Measurements from ENCODE around the gene KIRREL3. TPM values are rescaled to one million over a fixed set of nuclear protein-coding genes. Genes with fewer than 3 reads are reported as not detected.
A peak's percentile ranks its signal among the peaks of the same experiment; 100 is the strongest.

KIRREL3 gene
- total RNA-seq, 1 experiment from 2014 or later = not detected

DNA sequence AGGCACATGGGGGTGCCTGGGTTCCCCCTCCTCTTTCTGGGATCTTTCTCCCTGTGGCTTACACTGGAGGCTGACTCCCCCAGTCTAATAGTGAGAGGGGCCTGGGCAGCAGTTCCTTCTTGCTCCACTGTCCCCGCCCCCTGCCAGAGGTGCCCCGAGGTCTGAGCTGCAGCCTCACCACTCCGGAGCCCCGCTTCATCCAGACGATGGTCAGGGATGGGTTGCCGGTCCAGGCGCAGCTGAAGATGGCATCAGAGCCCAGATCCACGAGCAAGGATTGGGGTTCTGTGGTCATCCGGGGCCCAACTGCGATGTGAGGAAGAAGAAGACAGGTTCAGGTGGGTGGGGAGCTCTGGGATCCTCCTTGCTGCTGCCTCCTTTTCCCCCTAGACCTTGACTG lies 554.0 kb downstream of the KIRREL3 start:
- DNase-seq (ENCODE audit: low spot score) = no peak

DNA sequence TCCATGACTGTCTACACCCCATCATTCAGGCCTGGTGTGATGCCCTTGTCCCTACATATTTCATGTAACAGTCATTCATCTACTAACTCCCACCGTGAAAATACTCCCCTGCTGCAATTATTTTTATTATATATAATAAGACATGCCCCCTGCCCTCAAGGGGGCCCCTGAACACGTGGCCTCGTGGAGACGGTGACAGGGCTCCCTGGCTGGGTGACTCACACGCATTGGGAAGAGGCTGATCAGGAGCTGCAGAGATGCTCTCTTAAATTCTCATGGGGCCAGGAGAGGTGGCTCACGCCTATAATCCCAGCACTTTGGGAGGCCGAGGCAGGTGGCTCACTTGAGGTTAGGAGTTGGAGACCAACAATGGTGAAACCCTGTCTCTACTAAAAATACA lies 556.5 kb downstream of the KIRREL3 start:
- no peak for DNase-seq (ENCODE audit: low spot score)

DNA sequence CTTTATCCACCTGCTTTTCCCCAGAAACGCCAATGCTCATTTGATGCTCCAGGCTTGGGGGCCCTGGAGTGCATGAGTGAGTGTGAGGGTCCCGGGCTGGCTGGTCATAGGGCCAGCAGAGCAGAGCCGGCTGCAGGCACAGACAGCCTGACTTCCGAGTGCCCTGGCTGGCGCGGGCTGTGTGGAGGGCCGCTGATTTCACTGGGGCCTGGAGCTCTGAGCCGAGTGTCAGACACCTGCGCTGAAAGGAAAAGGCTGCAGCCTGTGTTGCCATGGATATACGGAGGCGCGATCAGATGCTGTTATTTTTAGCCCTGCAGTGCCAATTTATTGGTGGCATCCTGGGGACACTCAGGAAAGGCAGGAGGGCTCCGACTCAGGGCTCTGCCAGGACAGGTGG lies 557.5 kb downstream of the KIRREL3 start:
- no peak for DNase-seq (ENCODE audit: low spot score)

DNA sequence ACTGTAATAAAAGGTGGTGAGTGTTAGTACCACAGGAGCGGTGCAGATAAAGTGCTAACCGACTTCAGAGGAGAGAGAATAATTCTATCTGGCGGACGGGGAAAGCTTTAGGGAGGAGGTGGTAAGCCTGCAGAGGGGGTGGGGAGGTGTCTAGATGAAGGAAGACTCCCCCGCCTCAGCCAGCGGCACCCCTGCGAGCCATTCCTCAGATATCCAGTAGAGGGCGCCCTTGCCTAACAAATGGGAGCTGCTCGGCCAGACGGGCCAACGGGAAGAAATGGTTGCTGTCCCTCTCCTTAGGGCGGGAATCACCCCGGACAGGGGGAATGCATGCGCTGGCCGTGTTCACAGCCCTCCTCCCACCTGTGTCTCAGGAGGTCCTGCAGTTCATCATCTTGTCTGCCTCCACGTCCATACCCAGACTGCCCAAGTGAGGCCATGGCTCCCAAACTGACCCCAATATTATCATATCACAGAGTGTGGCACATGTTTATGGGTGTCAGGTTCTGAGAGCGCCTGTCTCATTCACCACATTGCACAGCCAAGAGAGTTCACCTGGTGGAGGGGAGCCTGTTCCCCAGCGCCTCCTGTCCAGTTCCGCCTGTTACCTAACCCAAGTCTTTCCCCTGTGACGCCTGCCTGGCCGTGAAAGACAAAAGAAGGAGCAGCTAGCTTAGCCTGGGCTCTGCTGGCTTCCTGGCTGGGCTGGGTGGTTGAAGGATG lies 559.6 kb downstream of the KIRREL3 start:
- peak; percentile 63 for DNase-seq (ENCODE audit: low spot score)

DNA sequence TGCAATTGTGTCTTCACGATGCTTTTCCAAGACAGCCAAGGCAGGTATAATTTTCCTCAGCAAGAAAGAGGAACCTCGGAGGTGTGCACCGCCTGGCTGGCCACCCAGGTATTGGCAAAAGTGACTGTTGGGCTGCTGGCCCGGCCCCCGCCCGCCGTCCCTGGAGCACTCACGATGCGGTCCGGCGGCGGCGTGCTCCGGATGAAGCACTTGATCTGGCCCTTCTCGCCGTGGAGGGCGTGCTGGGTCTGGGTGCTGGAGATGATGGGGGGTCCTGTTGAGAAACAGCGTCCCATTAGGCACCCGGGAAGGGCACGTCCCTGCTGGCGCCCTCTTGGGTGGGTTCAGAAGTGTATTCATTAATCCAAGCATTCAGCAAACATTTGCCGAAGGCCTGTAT lies 560.3 kb downstream of the KIRREL3 start:
- no peak for DNase-seq (ENCODE audit: low spot score)

DNA sequence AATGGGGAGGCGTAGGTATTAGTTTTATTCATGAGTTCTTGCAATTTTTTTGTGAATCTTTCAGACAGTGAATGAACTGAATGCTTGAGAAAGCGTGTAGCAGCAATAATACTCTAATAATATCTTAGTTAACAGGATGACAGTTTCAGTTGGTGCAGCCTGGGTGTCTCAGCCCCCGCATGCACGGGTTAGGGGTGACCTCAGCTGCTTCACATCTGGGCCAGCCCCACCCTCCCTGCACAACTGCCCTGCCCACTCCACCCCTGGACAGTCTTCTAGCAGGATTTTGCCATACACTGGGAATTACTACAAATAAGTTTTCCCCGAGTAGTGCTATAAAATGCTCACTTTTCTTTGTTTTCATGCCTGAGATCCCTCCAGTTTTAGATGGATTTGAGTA lies 561.9 kb downstream of the KIRREL3 start:
- DNase-seq (ENCODE audit: low spot score) = no peak

DNA sequence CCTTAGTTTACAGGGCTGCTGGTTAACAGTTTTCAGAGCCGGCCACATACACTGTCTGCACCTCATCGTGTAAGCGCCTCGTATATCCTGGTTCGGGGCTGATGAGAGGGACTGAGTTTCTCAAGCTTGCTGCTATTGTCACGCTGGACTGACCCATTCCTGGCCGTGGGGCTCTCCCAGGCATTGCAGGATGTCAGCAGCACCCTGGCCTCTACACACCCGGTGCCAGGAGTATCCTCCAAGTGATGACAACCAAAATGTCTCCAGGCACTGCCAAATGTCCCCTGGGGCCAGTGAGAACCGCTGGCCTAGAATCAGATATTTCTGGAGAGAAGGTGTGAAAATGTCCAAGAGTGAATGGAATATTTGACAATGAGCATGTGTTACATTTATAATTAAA lies 562.3 kb downstream of the KIRREL3 start:
- DNase-seq (ENCODE audit: low spot score) = no peak

DNA sequence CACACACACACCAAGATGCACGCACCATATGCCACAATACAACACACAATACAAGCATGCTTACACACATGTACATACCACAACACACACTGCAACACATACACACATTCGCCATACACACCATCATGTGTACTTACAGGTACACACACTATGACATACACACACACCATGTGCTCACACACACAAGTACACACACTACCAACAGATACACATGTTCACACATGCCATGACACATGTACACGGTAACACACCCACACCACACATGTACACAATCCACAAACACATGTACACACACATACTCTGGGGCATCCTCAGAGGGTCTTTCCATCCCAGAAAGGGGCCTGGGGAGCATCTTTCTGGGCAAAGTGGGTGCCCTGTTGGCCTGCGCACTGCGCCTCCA lies 562.8 kb downstream of the KIRREL3 start:
- DNase-seq (ENCODE audit: low spot score) = no peak

DNA sequence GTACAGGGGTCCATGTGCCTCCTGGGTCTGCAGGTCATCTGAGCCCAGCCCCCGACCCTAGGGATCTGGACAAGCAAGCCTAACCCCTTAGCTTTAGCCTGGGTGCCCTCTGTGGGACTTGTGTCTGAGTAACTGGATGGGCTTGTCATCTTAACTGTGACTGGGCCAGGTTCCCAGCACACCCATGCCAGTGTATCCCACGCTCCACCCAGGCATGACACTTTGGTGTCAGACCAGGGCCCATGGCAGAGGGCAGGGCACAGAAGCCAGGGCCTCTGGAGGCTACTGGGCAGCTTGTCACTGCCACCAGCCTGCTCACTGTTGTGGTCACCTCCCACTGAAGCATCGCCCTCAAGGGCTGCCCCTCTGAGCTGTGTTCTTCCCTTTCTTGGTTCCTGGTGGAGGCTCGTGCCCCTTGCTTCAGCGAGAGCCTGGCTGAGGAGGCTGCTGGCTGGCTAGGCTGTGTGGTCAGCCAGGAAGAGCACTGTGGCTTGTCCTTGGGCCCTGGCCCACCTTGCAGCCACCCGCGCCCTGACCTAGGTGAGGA lies 564.3 kb downstream of the KIRREL3 start:
- DNase-seq (ENCODE audit: low spot score) = no peak

DNA sequence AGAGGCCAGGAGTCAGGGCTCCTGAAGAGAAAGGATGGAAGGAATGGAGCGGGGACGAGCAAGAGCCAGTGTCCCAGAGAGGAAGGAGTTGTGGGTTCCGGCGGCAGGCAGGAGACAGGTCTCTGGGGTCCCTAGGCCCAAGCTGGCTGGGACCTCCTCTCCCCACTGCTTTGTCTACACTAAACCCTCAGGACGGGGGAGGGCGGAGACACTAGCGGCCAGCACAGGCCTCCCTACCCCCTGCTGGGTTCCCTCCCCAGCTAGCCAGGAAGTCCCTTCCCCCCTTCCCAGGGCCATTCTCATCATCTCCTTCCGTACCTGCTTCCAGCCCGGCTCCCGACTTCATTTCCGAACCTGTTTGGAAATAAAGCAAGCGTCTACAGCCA lies 565.6 kb downstream of the KIRREL3 start:
- DNase-seq (ENCODE audit: low spot score) = no peak

DNA sequence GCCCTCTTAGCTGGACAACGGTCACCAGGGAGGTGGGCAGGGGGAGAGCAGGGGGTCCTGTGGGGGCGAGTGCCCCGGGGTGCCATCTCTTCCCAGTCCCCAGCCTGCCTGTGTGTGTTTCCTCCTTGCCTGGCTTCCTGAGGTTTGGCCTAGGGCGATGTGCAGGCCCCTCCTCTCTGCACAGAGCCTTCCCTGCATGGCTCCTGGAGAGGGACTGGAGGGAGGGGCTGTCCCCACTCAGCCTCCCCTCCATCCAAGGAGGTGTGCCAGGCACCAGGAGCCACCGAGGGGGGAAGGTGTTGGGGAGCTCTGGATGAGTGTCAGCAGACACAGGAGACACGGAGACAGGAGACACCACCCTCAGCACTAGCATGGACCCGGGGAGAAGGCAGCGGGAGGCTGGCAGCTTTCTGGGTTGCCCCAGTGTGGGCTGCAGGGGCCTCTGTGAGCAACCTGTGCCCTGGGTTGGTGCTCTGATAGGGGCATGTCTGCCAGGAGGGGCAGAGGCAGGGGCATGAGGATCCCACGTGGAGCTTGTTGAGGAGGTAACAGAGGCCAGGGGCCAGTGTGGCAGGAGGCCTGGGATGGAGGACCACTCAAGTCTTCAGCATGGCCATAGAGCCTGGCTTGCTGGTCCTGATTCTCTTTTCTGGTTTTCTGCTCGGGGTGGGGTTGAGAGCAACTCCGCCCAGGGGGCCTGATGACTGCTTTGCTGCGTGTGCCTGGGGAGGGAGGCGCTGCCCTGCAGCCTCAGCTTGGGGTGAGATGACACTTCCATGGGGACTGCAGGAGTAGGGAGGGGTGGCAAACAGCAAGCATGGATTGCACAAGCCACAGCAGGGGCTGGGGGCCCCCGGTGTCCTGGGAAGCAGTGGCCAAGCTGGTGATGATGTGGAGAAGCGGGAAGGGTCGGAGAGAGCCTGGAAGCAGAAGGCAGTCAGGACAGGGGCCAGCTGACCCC lies 566.3 kb downstream of the KIRREL3 start:
- no peak for DNase-seq (ENCODE audit: low spot score)

DNA sequence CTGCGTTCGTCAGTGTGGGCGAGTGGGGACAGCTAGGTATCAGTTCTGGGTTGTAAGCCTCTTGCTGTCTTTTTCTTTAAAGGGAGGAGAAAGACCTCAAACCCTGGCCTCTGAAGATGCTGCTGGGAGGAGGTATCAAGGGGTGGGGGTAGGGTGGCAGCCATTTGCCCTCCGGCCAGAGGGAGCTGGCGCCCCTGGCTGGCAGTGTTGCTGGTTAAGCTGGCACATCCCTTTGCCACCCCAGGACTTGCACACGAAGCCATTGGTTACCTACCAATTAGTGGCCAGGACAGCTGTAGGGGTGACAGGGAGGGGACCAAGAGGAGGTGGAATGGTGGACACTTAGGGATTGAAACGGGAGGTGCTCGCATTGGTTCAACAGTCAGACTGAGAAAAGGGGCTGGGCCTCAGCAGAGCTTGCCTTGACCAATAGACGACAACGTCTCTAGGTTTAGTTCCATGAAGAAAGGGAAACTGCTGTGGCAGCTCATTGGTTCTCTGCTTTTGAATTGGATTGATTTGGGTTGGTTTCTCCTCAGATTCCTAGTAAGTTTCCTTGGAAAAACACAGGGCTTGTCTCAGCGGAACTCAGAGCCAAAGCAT lies 567.2 kb downstream of the KIRREL3 start:
- DNase-seq (ENCODE audit: low spot score) = no peak

DNA sequence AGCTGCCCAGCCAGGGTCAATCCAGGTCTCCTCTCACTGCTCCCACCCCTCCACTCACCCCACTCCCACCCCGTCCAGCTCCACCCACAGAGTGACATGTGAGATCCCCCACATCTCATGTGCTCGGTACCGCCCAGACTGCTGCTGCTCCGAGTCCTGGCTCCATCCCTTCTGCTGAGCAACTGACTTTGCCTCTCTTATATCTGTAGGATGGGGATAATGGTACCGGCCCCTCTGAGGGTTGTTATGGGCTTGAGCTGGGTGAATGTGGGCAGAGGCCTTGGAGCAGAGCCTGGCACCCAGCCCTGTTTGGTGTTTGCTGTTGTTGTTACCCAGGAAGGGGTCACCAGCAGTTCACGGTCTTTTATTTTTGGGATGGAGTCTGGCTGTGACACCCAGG lies 568.0 kb downstream of the KIRREL3 start:
- no peak for DNase-seq (ENCODE audit: low spot score)

DNA sequence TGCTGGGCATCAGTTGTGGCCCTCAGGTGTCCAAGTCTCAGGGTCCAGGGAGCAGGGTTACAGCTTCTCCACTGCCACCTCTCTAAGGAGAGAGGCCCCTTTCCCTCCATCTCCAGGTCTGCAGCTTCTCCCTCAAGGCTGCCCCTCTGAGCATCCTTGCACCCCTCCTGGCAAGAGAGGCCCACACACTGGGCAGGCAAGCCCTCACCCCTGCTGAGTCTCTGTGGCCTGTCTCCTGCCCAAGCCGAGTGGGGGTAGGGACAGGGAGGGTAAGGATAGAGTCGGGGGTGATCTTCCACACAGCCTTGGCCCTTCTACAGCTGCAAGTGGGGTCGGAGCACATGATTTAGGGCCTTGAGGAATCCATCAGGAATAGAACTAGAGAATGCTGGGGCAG lies 568.5 kb downstream of the KIRREL3 start:
- DNase-seq (ENCODE audit: low spot score) = no peak

DNA sequence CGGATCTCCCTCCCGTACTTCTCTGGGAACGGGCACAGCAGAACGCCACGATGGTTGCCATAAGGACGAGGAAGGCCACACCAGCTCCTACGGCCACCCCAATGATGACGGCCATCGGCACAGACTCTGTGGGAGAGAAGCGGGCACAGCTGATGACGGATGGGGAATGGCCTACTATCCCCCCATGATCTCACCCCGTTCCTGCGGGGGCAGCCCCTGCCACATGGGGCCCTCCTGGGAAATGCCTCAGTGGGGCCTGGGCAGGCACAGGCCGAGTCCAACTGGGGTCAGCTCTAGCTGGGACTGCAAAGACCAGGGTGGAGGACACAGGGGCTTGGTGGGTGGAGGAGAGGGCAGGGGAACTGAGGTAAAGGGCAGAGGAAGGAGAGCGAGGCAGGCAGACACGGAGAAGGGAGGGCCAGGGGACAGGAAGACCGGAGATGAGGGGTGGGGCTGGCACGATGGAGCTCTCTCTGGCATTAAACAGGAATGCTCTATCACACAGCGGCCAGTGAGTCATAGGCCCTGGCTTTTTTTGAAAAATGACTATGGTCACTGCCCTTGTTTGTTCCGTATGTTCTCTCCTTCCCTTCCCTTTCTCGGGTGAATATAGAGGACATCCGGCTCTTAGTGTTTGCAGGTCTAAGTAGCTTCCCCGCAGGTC lies 569.0 kb downstream of the KIRREL3 start:
- peak; percentile 74 for DNase-seq (ENCODE audit: low spot score)

DNA sequence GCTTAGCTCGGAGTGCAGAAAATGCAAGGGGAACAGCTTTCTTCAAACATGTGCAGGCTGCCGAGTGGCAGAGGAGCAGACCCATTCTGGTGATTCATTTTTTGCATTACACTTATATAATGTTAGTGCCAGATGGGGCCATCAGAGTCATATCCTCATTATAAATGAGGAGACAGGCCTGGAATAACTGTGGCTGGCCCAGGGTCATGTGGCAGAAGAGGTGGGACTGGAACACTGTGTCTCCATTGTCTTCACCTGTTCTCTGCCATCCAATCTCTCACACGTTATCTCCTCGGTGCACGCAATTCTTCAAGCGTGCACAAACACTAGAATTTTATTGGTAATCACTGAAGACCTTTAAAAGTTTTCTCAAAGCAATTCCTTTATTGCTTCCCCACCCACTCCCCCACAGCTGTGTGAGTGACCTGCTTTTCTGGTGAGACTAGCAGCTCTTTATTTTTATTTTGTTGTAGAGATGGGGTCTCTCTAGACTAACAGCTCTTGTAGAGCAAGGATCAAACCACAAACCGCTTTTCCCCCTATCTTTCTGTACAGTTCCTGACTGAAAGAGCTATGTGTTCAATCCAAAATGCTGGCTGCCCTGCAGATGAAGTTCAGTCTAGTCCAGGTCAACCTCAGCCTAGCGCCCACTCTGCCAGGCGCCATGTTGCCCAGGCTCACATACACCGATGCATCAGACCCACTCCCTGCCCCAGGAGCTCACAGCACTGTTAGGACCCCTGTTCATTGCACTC lies 569.8 kb downstream of the KIRREL3 start:
- DNase-seq (ENCODE audit: low spot score) = no peak

DNA sequence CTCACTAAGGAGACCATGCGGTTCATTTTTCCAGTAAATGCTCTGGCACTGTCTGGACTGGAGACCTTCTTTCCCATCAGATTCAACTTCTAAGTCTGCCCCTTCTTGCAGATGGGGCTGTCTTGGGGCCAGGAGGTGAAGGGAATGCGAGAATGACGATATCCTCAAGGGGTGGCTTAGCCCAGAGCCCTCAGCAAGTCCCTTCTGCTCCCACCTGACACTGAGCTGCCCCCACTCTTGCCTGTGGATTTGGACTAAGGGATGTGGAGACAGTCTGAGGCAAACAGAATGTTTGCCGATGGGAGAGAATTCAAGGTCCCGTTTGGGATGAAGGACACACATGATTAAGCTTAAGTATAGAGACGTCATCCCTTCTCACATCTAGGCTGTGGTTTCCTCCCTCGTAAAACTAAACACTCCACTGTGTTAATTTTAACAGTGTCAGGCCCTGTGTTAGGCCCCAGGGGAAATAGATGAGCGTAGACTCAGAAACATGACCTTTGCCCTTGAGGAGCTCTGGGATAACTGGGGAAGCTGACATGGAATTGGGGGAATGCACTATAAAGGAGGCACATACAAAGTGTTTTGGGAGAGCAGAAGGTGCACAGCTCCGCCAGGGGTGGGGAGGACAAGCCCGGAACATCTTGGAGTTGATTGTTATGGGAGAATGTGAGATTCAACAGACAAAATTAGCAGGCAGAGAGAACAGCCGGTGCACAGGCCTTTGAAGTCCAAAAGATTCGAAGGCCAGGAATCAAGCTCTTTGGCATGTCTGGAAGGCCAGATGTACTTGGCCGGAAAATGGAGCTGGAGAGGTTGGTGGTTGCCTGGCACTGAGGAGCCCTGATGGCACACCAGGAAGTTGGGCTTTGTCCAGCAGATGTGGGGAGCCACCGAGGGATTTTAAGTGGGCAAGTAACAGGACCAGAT lies 573.5 kb downstream of the KIRREL3 start:
- no peak for DNase-seq (ENCODE audit: low spot score)

DNA sequence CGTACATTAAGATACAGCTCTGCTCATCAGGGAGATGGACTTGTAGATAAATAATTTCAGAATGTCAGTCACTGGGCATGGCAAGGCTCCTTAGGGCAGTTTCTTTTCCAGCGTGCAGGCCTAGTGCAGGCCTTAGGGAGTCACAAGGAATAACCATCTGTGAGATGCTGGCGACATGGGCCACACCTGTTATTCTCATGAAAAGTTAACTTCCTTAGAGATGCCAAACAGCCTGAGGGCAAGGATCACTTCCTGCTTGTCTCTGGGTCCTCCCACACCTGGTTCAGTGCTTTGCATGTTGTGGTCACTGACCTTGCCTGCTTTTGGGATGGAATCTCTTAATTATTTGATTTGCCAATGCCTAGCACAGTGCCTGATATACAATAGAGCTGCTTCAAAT lies 574.5 kb downstream of the KIRREL3 start:
- DNase-seq (ENCODE audit: low spot score) = no peak

DNA sequence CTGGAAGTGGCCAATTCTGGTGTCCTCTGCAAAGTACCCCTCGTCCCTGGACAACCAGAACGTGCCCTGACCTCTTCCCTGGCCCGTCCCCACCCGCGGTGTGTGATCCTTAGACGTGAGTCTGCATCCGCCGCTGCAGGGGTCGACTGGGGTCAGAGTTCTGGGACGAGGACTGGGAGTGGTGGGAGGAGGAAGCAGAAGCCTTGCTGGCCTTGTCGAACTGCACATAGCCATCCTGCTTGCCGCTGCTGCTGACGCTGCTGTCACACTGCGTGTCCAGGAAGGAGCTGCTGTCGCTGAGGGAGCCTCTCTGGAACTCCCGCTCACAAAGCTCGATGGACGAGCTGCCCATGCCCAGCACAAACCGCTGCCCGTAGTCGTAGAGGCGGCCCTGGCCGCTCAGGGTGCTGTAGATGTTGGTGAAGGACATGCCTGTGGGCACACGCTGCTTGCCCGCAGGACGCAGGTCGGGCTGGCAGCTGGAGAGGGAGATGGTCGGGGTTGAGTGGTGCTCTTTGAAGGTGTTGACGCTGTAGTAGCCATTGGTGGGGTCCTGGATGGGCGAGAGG lies 576.0 kb downstream of the KIRREL3 start:
- no peak for DNase-seq (ENCODE audit: low spot score)

DNA sequence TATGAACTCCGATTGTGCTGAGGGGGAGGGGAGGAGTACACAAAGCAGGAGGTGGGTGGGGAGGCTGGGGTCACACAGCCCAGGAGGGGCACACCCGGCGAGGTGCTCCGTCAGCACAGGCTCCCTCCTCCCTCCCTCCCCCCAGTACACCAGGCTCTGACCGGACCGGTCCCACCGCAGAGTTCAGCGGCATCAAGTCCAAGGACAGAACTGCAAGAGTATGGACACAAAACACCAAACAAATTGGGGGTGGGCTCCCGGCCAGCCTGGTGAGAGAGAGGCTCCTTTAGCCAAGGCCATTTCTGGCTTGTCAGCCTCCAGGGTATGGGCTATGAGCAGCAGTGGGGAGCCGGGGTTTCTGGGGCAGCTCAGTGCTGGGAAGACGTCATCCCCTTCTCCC lies 576.8 kb downstream of the KIRREL3 start:
- no peak for DNase-seq (ENCODE audit: low spot score)
